GM12878 (cell line): Measurements from ENCODE around the gene HINT2. TPM values are rescaled to one million over a fixed set of nuclear protein-coding genes. Genes with fewer than 3 reads are reported as not detected.

Source experiments
- BMI1 ChIP-seq: fragments of 450-650 bp; IDR thresholded peaks from 2 replicates; pipeline ENCODE4 v1.6.1; 2016; ENCODE audit warnings: mild to moderate bottlenecking, moderate library complexity, borderline replicate concordance
- BRCA1 ChIP-seq: IDR thresholded peaks from 2 replicates; pipeline ENCODE4 v1.6.1; 2011; ENCODE audit warnings: low read depth, low read length, improper control_type of control experiment
- CBFB ChIP-seq: IDR thresholded peaks from 2 replicates; pipeline ENCODE4 v1.6.1; 2016; ENCODE audit warnings: antibody characterized with exemption, low read depth
- EP300 ChIP-seq, 2 experiments: fragments of 150-350 bp in 1 of 2; IDR thresholded peaks; 2 replicates each; pipeline ENCODE4 v1.6.1; 2011 to 2012; ENCODE audit warnings: low read depth in 2 of 2, low read length in 2 of 2, borderline replicate concordance in 1 of 2, improper control_type of control experiment in 1 of 2, inconsistent platforms in 1 of 2; ENCODE audit not compliant: control insufficient read depth in 1 of 2
- EZH2 ChIP-seq: IDR thresholded peaks from 2 replicates; pipeline ENCODE4 v1.6.1; 2012; ENCODE audit warnings: low read depth, mild to moderate bottlenecking, control low read depth, inconsistent platforms, low read length, borderline replicate concordance; ENCODE audit not compliant: control insufficient read depth
- GABPA ChIP-seq: IDR thresholded peaks from 2 replicates; pipeline ENCODE4 v1.6.1; 2014; ENCODE audit warnings: antibody characterized with exemption, low read depth, mild to moderate bottlenecking, inconsistent platforms
- KDM1A ChIP-seq: fragments of 200-600 bp; sonication (generic); IDR thresholded peaks from 2 replicates; pipeline ENCODE4 v1.6.1; 2016; ENCODE audit warnings: borderline replicate concordance
- MYB ChIP-seq: fragments of 150-350 bp; IDR thresholded peaks from 2 replicates; pipeline ENCODE4 v1.6.1; 2014; ENCODE audit warnings: mild to moderate bottlenecking, low read depth, low read length, borderline replicate concordance
- NR2C1 ChIP-seq: fragments of 450-650 bp; IDR thresholded peaks from 2 replicates; pipeline ENCODE4 v1.6.1; 2017; ENCODE audit warnings: antibody characterized with exemption, mild to moderate bottlenecking, moderate library complexity
- NR2F1 ChIP-seq: fragments of 450-650 bp; conservative IDR thresholded peaks from 2 replicates; pipeline ENCODE4 v1.6.1; 2017; ENCODE audit warnings: mild to moderate bottlenecking
- NRF1 ChIP-seq: conservative IDR thresholded peaks from 2 replicates; pipeline ENCODE4 v1.6.1; 2011; ENCODE audit warnings: mild to moderate bottlenecking, low read depth, low read length, improper control_type of control experiment
- PAX5 ChIP-seq: IDR thresholded peaks from 2 replicates; pipeline ENCODE4 v1.6.1; 2011; ENCODE audit warnings: low read depth, low read length, borderline replicate concordance
- PKNOX1 ChIP-seq: fragments of 450-650 bp; IDR thresholded peaks from 2 replicates; pipeline ENCODE4 v1.6.1; 2016; ENCODE audit warnings: mild to moderate bottlenecking
- RELA ChIP-seq: fragments of 450-650 bp; IDR thresholded peaks from 2 replicates; pipeline ENCODE4 v1.8.0; 2014; ENCODE audit warnings: borderline replicate concordance; ENCODE audit not compliant: partially characterized antibody
- RELB ChIP-seq: fragments of 450-650 bp; IDR thresholded peaks from 2 replicates; pipeline ENCODE4 v1.6.1; 2017; ENCODE audit warnings: low read depth, mild to moderate bottlenecking, moderate library complexity
- STAT3 ChIP-seq: IDR thresholded peaks from 2 replicates; pipeline ENCODE4 v1.6.1; 2011; ENCODE audit warnings: low read depth, low read length, improper control_type of control experiment
- USF1 ChIP-seq: IDR thresholded peaks from 2 replicates; pipeline ENCODE4 v1.6.1; 2011; ENCODE audit warnings: borderline replicate concordance, low read depth, mild to moderate bottlenecking, moderate library complexity, mixed read lengths, low read length; ENCODE audit not compliant: insufficient read depth; ENCODE audit errors: extremely low read length
- ZBTB11 ChIP-seq: fragments of 450-650 bp; formaldehyde crosslinking; IDR thresholded peaks from 2 replicates; pipeline ENCODE4 v1.5.0; 2022; ENCODE audit warnings: mild to moderate bottlenecking, missing genetic modification characterization
- ZBTB4 ChIP-seq: fragments of 450-650 bp; formaldehyde crosslinking; IDR thresholded peaks from 2 replicates; pipeline ENCODE4 v1.4.0; 2022; ENCODE audit warnings: mild to moderate bottlenecking, moderate library complexity
- polyA plus RNA-seq, 11 experiments: library from polyadenylated mRNA; depleted of rRNA in 4 of 11; unstranded in 6 of 11; stranded (reverse) in 5 of 11; fragments of >200 nt; fragmentation: Nextera tagmentation in 4 of 11; fragmentation: Illumina TruSeq in 1 of 11; extraction: Ambion mirVana in 4 of 11; extraction: Trizol in 1 of 11; gene quantifications; 1 replicate in 1 of 11; 2 replicates in 10 of 11; pipeline versions ENCODE4 v1.2.1 to v1.2.3, GENCODE V29; 2011 to 2016; ENCODE audit warnings: inconsistent platforms in 2 of 11, missing spikeins in 2 of 11, low read depth in 1 of 11
- total RNA-seq, 4 experiments: library from RNA; depleted of rRNA in 3 of 4; stranded (reverse); fragments of >200 nt in 3 of 4; fragmentation: Illumina TruSeq in 1 of 4; extraction: Trizol in 1 of 4; gene quantifications; 2 replicates each; pipeline versions ENCODE4 v1.2.1 to v1.2.3, GENCODE V29; 2013 to 2021

HINT2 gene
- total and polyA plus RNA-seq, 10 of the 15 experiments (the other 5 are each of a cell fraction or from before 2014, with no cell fraction given): 12.1 to 144 (median 51.7) TPM

GRCh38 chr9:35812025-35812602, 2.7 kb downstream of the HINT2 start, which contains the start of gene SPAG8 (continued):
- TF ChIP-seq NR2F1 (peak; percentile 46), PKNOX1 (peak; percentile 80), GABPA (peak; percentile 100), NRF1 (peak; percentile 87), BRCA1 (no peak), MYB (no peak), NR2C1 (peak; percentile 82), USF1 (no peak), CBFB (peak; percentile 83), PAX5 (no peak; the same call in 1 of the 2 replicates), STAT3 (no peak), BMI1 (peak; percentile 95), ZBTB4 (CRISPR knock-in tag) (no peak), EZH2 (no peak), EP300 (IDR thresholded peaks at IDR 0.05; ENCODE audit: borderline replicate concordance in 1 of 2, control insufficient read depth in 1 of 2, low read depth in 2 of 2, low read length in 2 of 2) (peak in 1 of 2 experiments; percentile 69; a peak in 3 of 4 replicates), KDM1A (no peak), ZBTB11 (CRISPR knock-in tag) (peak; percentile 93), RELB (peak; percentile 66; the same call in 1 of the 2 replicates), RELA (peak; percentile 74)
